CD1c-positive myeloid dendritic cell (primary cell): ENCODE measurements around the gene JPH2.

Experiments used
- DNase-seq: peaks from one replicate; pipeline ENCODE4 v3.0.0-alpha.2; 2016; ENCODE audit errors: extremely low spot score

JPH2 gene

DNA sequence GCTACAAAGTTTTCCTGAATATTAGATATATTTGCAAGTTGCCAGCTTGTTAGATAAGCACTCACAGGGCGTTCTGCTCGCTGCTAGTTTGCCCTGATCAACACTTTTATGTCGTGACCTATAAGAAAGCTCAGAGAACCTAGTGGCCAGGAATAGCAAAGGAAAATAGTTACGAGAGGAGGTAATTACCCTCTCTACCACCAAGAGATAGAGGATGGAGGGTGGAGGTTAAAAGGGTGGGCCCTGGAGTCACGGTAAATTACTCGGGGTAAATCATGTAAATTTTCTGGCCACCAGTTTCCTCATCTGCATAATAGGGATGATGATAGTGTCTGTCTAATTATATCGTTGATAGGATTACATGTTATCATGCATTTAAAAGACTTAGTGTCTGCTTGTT lies 87.2 kb downstream of the JPH2 start:
- no peak for DNase-seq

GRCh38 chr20:44098657-44099056 lies 88.3 kb downstream of the JPH2 start:
- DNase-seq, result no peak

DNA sequence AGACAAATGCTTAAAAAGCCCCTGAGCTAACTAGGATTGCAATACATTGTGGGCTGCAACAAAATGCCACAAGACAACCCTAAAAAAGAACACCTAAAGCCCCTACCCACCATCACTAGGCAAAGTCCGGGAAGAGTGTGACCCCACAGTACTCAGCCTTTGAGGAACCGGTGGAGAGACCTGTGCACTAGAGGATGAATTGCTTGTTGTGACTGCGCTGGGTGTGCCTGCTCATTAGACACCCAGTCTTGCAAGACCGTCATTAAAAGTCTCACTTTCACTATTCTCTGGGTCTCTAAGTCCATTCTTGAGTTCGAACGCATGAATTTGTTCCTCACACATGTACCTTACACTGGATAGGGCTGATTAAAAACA lies 88.7 kb downstream of the JPH2 start:
- DNase-seq, result no peak

GRCh38 chr20:44097521-44098255 lies 89.3 kb downstream of the JPH2 start:
- no peak for DNase-seq

DNA sequence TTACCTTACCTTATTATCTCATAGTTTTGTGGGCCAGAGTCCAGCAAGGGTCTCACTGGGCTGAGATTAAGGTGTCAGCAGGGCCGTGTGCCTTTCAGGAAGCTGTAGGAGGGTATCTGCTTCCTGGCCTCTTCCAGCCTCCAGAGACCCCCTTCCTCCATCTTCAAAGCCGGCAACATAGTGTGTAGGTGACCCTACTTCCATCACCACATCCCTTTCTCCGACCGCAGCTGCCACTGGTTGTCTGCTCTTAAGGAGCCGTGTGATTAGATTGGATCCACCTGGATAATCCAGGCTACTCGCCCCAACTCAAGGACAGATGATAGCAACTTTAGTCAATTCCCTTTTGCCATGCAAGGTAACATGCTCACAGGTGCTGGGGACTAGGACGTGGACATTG lies 91.2 kb downstream of the JPH2 start:
- DNase-seq, result no peak

GRCh38 chr20:44093249-44093582 lies 93.8 kb downstream of the JPH2 start:
- no peak for DNase-seq

GRCh38 chr20:44092551-44093248 lies 94.3 kb downstream of the JPH2 start:
- DNase-seq, result peak; percentile 51

GRCh38 chr20:44091026-44091425 lies 96.0 kb downstream of the JPH2 start:
- no peak for DNase-seq

- DNase-seq, result peak; percentile 26
These were observed 96.9 kb downstream of the JPH2 start for GRCh38 chr20:44089987-44090674.

GRCh38 chr20:44087857-44088120 lies 99.2 kb downstream of the JPH2 start:
- DNase-seq, result no peak

DNA sequence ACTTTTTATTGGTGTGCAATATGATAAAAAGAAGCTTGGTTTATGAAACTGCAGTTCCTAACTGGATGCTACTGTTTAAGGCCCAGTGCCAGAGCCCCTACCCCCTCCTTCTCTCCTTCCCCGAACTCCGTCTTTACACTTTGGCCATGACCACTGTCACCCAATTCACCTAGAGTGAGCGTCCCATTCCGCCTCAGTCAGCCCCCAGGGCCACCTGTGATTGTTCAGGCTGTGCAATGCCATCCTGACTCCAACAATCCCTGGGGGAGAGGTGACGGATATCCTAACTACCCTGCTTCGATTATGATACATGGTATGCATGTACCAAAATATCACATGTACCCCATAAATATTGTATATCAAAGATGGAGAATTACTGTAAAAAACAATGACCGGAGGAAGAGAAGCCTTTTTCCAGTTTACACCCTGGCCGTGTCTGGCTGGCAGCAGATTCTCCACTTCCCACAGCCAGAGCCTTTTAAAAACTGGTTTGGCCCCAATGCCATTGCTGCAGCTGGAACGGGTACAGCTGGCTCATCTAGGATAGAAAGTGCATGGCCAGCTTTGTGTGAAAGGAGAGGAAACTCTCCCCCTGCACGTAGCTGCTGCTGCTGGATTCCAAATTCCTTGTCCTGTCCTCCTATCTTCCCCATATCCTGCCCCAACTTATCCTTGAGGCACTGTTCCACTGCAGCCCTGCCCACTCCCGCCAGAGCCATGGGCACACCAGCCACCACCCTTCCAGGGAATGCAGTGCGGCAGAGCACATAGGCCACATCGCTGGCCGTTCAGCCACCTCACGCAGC lies 99.7 kb downstream of the JPH2 start:
- no peak for DNase-seq

DNA sequence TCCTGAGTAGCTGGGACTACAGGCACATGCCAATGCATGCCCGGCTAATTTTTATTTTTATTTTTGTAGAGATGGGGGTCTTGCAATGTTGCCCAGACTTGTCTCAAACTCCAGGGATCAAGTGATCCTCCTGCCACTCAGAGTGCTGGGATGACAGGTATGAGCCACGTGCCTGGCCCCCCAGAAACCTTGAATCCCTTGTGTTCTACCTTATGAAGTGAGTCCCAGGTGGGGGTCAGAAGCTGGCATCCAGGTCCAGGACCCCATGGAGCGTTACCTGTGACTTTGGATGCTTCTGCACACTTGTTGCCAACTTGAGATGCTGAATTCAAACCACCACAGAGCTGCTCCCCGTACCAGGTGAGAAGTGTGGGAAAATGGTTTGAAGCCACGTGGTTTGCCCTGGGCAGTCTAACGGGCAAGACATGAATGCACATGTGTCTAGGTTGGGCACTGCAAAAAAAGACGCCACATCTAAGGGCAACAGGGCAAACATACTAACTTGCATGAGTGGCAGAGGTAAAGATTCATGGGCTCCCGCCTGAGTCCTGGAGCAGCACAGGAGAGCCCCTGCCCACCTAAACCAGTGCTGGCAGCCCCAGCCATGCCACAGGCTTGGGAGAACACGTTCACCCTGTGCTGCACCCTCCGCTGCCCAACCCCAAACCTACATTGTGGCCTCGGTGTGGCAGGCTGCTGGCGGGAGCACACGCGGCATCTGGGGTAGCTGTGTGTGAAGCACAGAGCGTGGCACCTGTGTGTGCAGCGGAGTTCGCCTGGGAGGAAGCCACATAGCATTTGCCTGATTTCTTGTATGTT lies 101.2 kb downstream of the JPH2 start:
- no peak for DNase-seq

DNA sequence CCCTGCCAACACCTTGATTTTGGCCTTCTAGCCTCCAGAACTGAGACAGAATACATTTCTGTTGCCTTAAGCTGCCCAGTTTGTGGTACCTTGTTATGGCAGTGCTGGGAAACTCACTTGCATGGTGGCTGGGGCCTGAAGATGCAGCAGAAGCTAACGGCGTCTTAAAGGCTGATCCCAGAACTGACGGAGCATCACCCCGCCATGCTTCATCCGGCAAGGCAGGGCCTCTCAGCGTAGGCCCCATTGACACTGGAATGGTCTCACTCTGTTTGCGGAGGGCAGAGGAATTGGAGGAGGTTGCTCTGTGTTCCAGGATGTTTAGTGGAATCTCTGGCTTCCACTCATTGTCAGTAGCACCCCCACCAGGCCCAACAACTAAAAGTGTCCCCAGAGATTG lies 102.1 kb downstream of the JPH2 start:
- DNase-seq, result no peak

GRCh38 chr20:44084439-44084838 lies 102.5 kb downstream of the JPH2 start:
- DNase-seq, result no peak

DNA sequence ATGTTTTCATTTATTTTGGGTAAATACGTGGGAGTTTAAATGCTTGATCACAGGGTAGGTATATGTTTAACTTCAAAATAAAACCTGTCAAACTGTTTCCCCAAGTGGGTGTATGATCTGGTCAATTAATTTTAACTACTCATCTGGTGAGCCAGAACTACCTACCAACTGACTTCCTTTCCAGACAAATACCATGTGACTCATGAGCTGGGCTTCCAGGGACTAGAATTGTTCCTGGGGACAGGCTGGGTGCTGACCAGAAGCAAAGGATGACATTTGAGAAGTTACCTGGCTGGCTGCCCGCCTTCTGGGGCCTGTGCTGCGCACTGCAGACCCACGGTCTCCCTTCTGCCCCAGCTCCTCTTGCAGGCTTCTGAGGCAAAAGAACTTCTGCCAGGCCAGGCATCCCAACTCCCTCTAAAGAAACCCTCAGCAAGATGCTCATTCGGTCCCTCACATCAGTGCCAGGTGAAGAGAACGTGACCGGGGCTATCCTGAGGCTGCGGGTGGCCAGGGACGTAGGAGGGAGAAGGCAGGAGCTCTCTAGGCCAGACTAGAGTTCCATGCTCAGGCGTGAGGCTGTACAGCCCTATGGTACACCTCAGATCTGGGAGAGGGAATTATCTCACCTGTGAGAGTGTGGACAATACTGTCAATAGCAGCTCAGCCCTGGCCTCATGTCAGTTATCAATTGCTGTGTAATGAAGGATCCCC lies 103.6 kb downstream of the JPH2 start:
- DNase-seq, result no peak

- no peak for DNase-seq
These were observed 105.1 kb downstream of the JPH2 start for GRCh38 chr20:44081888-44082287.

DNA sequence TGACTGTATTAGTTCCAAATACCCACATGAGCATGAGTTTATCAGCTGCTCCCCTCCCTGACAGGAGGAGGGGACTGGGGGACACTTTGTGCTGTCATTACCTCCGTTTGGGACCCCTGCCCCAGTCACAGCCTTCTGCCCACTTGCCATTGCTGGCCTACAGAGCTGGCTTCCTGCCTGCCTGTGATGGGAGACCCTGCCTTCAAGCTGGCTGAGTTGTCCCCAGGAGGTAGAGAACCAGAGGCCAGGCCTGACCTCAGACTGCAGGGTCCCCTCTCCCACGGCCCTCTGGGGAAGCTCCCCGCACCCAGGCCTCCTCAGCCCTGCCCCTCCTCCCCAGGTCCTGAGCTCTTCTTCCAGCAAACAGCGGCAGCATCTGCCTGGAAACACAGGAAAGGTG lies 105.5 kb downstream of the JPH2 start:
- DNase-seq, result no peak

- DNase-seq, result peak; percentile 89
These were observed 106.2 kb downstream of the JPH2 start for GRCh38 chr20:44080646-44081267.

DNA sequence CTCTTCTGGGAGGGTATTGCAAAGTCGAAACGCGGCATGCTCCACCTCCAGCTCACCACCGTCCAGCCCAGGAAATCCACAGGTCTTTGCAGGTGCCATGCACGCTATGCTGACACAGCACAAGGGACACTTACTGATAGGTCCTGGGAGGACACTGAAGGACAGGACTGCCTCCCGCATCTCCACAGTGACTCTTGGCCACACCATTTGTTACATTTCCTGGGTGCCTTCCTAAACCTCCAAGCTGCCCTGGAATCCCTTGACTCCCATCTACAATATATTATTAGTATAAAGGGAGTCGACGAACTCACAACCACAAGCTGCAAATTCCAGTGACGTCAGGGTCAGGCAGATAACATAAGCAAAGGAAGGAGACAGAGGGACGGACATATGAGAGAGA lies 106.9 kb downstream of the JPH2 start:
- no peak for DNase-seq

DNA sequence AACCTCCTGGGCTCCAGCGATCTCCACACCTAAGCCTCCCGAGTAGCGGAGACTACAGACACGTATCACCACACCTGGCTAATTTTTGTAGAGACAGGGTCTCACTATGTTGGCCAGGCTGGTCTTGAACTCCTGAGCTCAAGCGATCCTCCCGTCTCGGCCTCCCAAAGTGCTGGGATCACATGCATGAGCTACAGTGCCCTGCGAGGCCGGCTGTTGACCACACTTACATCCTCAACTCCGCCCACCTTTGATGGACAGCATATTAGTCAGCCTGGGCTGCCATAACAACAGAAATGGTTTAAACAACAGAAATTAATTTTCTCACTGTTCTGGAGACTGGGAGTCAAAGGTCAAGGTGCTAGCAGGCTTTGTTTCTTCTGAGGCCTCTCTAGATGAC lies 107.7 kb downstream of the JPH2 start:
- DNase-seq, result no peak

DNA sequence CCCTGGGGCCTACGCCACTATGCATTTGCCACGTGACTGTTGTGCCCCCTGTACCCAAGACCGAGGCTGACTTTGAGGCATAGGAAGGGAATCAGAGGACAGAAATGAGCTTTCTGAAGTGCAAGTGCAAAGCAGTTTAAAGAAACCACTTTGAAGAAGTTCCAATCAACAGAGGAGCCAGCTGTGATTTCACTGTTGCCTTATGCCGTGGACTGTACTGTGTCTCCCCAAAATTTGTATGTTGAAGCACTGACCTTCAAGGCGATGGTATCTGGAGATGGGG lies 111.1 kb downstream of the JPH2 start:
- no peak for DNase-seq
